ES-I3 (cell line): ENCODE results near the gene CTNNBL1.
"Not testable (repeated sequence)": the region's sequence is repeated elsewhere in the genome, so short reads cannot be mapped to it uniquely, and the experiment has no call there.

Source experiments
- H3K36me3 ChIP-seq: 2 replicates; pipeline ENCODE4 v1.6.1; 2013; ENCODE audit warnings: mild to moderate bottlenecking, low read length, control low read depth, moderate library complexity; ENCODE audit not compliant: insufficient read depth
- H3K4me1 ChIP-seq: 2 replicates; pipeline ENCODE4 v1.6.1; 2013; ENCODE audit warnings: mild to moderate bottlenecking, control low read depth, low read length; ENCODE audit not compliant: insufficient read depth
- H3K9ac ChIP-seq: 2 replicates; pipeline ENCODE4 v1.6.1; 2013; ENCODE audit warnings: low read depth, mild to moderate bottlenecking, low read length, moderate library complexity
- H3K9me3 ChIP-seq: 2 replicates; pipeline ENCODE4 v1.6.1; 2013; ENCODE audit warnings: mild to moderate bottlenecking, low read length, moderate library complexity; ENCODE audit not compliant: control insufficient read depth, insufficient read depth

Gene CTNNBL1

DNA sequence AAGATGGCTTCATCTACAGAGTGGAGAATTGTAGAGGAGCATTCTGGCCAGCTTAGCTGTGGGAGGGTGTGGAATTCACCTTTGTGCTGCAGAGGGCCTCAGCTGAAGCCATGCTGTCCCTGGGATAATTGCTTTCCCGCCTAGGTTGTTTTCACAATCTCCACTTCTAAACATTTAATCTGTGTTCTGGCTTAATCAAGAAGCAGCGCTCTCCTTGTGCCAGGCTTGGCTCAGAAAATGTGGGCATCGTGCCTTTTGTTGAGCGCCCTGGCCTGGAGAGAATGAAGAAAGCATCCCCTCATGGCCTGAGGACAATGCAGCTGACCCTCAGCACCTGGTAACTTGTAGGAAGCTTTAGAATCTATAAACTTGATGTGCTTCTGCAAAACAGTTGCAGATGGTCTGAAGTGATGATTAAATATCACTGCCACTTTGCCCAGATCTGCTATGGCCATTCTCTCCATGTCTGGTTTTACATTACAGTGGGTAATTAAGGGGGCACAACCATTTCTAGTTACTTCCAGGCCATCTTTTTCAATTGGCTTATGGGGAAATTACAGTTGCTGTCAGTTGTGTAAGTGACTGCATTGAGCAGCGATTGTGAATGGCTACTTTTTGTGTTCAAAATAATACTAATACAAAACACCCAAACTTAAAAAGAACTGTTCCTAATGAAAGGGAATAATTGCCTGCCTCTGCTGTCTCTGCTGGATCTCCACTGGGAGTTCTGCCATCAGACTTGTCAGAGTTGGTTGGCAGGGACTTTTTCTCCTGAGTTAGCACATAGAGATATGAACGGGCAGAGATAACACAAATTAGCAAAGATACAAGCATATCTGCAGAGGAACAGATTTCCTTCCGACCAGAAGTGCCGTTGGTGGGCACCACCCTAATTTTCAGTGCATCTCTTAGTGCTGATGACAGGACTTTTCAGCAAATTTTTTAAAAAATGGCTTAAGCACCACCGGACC is 18.4 kb downstream of the CTNNBL1 start:
- Histone ChIP-seq H3K4me1 (no peaks in the 10 kb centered on the region), H3K36me3 (no peaks in the 10 kb centered on the region)

DNA sequence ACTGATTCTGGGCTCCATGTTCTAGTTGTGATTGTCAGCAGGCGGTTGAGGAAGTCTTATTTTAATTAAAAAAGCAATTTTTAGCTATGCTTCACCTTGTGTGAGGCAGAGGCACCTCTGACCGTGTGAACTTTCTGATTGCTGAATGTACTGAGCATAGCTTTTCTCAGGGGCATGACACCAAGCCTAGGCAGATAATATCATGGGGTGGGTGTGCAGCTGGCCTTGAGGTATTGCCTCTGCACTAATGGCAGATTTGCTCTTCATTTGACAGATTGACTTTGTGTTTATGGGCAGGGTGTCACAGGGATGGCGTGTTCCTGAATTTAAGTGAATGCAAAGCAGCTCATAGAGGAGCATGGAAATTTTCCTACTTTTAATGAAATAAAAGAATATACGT is 19.6 kb downstream of the CTNNBL1 start:
- Histone ChIP-seq H3K9me3 (no peaks in the 10 kb centered on the region), H3K36me3 (no peaks in the 10 kb centered on the region), H3K4me1 (no peaks in the 10 kb centered on the region), H3K9ac (no peak overlapping the region)

More for the DNA sequence above, 18.4 kb downstream of the CTNNBL1 start:
- H3K9ac ChIP-seq, result no peak overlapping the region
- H3K9me3 ChIP-seq, result no peaks in the 10 kb centered on the region

DNA sequence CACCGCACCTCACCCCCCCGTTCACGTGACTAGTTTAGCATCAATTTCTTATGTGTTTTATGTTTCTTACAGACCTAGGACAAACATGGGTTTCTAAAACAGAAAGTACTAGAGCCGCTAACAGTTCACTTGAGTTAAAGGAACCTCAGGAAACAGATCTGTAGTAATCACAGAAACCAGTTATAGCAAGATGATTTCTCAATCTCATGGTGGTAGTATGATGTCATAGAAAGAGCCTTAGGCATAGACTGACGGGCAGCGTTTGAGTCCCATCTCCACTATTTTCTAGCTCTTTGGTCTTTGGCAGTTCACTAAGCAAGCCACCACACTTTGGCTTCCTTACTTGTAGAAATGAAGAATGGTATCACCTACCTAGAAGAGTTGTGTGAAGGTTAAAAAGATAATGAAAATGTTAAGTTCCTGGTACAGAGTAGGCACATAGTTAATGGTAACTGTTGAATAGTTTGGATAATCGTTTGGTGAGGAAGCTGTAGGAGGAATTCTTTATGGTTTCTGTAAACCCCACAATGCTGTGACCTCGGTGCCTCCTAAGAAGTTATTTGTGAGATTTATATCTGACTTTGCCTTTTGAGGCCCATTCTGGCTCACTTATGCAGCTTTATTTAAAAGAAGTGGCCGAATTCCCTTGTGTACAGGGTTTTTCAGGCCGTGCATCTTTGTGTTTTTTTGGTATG is 21.3 kb downstream of the CTNNBL1 start:
- no peaks in the 10 kb centered on the region for H3K36me3 ChIP-seq
- no peak overlapping the region for H3K9ac ChIP-seq
- H3K4me1 ChIP-seq, result no peaks in the 10 kb centered on the region
- H3K9me3 ChIP-seq, result no peaks in the 10 kb centered on the region

DNA sequence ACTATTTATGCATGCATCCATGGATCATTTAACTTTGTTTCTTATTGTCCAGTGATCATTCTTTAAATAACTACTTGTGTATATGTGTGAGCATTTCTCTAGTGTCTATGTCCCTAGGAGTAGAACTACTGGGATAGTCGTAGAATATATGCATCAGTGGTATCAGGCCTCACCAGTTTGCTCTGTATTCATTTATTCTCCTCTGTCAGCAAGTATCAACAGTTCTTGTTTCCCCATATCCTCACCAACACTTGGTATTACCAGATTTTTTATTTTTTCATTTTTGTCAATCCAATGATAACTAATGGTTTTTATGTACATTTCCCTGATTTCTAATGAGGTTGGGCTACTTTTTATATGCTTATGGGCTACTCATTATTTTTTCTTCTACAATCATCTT is 27.9 kb downstream of the CTNNBL1 start:
- Histone ChIP-seq H3K36me3 (no peaks in the 10 kb centered on the region), H3K4me1 (no peaks in the 10 kb centered on the region), H3K9me3 (no peaks in the 10 kb centered on the region), H3K9ac (no peak overlapping the region)

DNA sequence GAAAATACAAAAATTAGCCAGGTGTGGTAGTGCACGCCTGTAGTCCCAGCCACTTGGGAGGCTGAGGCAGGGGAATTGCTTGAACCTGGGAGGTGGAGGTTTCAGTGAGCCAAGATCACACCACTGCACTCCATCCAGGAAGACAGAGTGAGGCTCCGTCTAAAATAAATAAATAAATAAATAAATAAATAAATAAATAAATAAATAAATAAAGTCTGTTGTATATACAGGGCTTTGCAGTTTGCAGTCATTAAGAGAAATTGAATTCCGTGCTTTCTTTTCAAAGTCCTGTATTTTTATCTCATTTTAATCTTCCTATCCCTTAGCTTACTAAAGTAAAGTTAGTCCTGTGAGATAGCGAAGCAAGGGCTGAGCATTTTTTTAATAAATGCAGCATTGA is 28.5 kb downstream of the CTNNBL1 start:
- H3K4me1 ChIP-seq, H3K36me3 ChIP-seq, H3K9me3 ChIP-seq, H3K9ac ChIP-seq: not testable (repeated sequence)

DNA sequence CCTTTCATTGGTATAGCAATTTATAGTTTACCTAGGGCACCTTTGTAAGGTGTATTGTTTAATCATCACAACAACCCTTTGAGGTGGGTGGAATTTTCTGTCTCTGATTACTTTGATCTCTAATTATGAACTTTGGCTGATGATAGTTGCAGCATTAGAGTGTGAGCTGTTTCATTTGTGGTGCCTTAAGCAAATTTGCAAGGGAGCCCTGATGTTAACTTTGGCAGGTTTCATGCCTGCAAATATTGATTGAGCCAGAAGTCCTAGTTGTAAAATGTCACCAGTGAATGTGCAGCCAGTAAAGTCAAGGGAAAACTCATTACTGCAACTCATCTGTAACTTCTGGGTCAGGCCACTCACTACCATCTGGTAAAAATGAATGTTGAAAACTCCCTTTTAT is 29.8 kb downstream of the CTNNBL1 start:
- no peaks in the 10 kb centered on the region for H3K36me3 ChIP-seq
- H3K9me3 ChIP-seq, result no peaks in the 10 kb centered on the region
- H3K4me1 ChIP-seq, result peaks cover 8% of the 10 kb centered on the region
- H3K9ac ChIP-seq, result no peak overlapping the region

DNA sequence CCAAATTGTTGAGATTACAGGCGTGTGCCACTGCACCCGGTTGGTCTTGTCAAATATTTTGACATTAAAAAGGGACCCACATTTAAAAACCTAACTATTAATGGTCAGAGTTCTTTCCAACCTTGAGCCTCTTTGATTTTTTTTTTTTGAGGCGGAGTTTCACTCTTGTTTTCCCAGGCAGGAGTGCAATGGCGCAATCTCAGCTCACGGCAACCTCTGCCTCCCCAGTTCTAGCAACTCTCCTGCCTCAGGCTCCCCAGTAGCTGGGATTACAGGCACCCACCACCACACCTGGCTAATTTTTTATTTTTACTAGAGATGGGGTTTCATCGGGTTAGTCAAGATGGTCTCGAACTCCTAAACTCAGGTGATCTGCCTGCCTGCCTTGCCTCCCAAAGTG is 31.3 kb downstream of the CTNNBL1 start:
- no peak overlapping the region for H3K9ac ChIP-seq
- H3K9me3 ChIP-seq, result no peaks in the 10 kb centered on the region
- no peaks in the 10 kb centered on the region for H3K36me3 ChIP-seq
- H3K4me1 ChIP-seq, result peaks cover 8% of the 10 kb centered on the region

DNA sequence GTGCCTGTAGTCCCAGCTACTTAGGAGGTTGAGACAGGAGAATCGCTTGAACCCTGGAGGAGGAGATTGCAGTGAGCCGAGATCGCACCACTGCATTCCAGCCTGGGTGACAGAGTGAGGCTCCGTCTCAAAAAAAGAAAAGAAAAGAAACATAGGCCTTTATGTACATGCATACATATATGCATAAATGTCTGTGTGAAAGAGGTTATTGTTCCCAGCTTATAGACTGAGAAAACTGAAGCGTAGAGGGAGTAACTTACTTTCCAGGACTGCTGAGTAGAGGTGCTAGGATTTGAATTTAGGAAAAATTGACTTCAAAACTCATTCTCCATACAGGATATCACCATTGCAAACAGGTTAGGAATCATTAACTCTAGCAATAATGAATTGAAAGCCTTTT is 32.0 kb downstream of the CTNNBL1 start:
- peaks cover 8% of the 10 kb centered on the region for H3K4me1 ChIP-seq
- H3K9ac ChIP-seq, result no peak overlapping the region
- H3K9me3 ChIP-seq, result no peaks in the 10 kb centered on the region
- H3K36me3 ChIP-seq, result no peaks in the 10 kb centered on the region

DNA sequence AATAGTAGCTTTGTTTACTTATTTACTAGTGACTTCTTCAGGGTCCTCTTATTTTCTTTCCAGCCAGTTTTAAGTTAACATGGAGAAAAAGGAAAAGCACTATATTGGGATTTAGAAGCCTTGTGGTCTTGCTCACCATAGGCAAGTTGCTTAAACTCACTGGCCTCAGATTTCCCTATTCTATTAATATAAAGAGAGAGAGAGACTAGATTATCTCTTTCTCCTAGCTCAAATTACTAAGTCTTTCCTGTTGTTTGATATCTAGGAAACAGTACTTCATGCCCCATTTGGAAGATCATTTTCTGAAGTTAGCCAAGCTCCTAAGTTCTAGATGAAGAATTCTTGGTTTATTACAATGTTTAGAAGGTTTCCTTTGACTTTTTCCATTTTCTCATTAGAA is 32.5 kb downstream of the CTNNBL1 start:
- Histone ChIP-seq H3K9ac (no peak overlapping the region), H3K4me1 (peaks cover 8% of the 10 kb centered on the region), H3K36me3 (no peaks in the 10 kb centered on the region), H3K9me3 (no peaks in the 10 kb centered on the region)

DNA sequence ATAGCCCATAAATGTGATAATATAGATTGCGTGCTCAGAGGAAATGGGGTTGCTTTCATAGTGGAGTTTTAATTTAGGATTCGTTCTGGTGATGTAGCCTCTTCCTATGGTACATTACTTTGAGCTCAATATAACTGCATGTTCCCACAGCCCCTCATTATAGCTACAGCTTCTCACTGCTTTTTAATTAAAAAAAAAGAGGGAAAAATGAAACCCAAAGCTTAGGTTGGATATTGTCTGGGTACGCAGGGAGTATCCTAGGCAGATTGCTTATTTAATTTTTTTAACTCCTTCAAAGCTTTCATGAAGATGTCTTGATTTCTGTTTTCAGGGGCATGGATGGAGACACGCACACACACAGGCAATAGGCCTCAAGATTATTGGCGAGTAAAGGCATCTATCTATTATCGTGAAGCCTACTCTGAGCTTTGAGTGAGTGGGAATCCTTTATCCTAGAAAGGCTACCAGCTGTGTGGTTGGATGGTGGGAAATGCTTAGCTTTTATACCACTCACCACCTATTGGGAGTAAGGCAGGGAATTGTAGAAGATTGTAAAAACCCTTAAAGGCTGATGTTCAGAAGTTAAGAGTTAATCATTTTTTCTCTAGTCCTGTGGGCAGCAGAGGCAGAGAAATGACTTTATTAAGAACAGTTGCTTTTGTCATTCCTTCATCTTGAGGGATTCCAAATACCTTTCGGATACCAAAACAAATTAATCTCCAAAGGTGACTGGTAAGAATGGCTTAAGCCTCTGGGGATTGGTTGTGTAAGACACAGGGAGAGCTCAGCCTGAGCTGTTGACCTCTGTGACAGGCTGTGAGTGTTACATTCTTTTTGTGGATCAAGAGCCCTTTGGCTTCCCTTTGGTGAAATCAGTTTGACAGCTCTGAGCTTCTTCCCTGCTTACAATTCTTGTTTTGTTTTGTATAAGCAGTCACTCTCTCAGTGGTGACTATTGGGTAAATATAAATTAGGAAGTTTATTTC is 33.4 kb downstream of the CTNNBL1 start:
- Histone ChIP-seq H3K9ac (no peak overlapping the region), H3K4me1 (peaks cover 8% of the 10 kb centered on the region), H3K36me3 (no peaks in the 10 kb centered on the region), H3K9me3 (no peaks in the 10 kb centered on the region)

DNA sequence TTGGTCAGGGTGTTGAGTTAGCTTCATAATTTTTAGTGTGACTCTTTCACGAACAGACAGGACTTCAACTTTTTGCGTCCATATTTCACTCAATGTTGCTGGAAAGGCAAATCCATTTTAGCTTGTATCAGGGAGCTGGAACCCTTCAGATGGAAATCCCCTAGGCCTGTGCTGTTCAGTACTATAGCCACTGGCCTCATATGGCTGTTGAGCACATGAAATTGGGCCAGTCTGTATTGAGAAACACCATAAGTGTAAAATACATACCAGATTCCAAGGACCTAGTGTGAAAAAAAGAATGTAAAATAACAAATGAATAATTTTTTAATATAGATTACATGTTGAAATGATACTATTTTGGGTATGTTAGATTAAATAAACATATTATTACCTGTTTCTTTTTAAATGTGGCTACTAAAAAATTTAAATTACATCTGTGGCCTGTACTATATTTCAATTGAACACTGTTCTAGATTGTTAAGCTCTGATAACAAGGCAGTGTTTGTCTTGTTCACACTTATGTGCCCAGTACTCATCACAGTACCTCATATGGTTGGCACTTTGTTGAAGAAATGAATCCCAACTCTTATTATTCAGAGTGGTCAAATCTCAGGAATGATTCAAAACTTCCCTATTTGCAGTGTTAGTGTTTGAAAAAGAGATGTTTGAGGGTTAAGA is 34.3 kb downstream of the CTNNBL1 start:
- H3K9me3 ChIP-seq, result no peaks in the 10 kb centered on the region
- H3K9ac ChIP-seq, result no peak overlapping the region
- no peaks in the 10 kb centered on the region for H3K36me3 ChIP-seq
- peaks cover 8% of the 10 kb centered on the region for H3K4me1 ChIP-seq

DNA sequence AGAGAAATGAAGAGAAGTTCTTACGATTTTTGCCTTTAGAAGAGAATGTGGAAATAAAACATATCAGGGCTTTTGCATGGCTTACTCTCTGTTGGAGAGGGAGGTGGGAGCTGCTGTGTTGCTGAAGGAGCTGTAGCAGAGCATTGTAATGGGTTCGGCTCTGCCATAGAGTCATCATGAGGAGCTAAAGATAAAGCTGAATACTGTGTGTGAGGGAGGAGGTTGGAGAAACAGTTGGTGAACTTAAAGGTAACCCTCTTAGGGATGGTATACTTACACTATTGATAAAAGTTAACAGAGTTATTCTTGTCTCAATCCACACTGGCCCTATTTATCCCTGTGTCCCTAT is 34.8 kb downstream of the CTNNBL1 start:
- H3K4me1 ChIP-seq, result peaks cover 8% of the 10 kb centered on the region
- H3K36me3 ChIP-seq, result no peaks in the 10 kb centered on the region
- no peak overlapping the region for H3K9ac ChIP-seq
- no peaks in the 10 kb centered on the region for H3K9me3 ChIP-seq

DNA sequence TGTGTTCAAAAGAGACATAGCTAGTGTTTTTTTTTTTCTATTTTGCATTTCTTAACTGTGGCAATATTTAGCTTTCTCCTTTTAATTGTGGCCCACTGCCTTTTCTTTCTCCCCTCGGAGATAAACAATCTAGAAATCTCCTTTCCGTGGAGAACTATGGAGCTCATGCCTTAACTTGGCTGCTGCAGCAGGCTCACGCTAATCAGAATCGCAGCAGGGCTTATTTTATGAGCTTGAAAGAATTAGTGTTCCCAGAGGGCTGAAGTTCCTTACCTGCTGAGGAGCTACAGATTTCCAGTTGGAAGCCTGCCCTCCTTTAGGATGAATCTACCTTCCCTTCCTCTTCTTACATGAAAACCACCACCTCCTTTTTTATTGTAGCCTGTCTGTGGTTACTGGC is 35.6 kb downstream of the CTNNBL1 start:
- Histone ChIP-seq H3K9me3 (no peaks in the 10 kb centered on the region), H3K36me3 (no peaks in the 10 kb centered on the region), H3K9ac (no peak overlapping the region), H3K4me1 (peaks cover 8% of the 10 kb centered on the region)

DNA sequence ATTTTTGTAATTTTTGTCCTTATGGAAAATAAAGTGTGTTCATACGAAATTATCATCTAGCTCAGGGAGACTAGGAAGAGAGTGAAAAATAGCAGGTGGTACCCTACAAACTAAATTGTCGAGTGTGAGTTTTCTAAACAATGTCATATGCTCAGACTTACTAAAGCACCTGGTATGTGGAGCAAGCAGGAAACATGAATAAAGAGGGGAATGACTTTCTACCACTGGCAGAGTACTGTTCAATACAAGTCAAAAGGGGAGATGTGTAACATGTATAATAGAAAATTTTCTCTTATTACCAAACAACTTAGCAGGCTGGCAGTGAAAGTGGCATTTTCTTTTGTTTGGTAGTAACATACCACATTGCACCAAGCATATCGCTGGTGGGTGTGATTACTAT is 36.1 kb downstream of the CTNNBL1 start:
- no peaks in the 10 kb centered on the region for H3K9me3 ChIP-seq
- H3K36me3 ChIP-seq, result no peaks in the 10 kb centered on the region
- H3K4me1 ChIP-seq, result peaks cover 8% of the 10 kb centered on the region
- no peak overlapping the region for H3K9ac ChIP-seq
